HS-5 (cell line): Measurements from ENCODE around the gene HELB.
"Not testable (repeated sequence)": the region's sequence is repeated elsewhere in the genome, so short reads cannot be mapped to it uniquely, and the experiment has no call there.

Experiments used
- DNase-seq: peaks from one replicate; pipeline ENCODE4 v3.0.0-alpha.2; 2012; ENCODE audit warnings: low read depth

HELB gene

DNA sequence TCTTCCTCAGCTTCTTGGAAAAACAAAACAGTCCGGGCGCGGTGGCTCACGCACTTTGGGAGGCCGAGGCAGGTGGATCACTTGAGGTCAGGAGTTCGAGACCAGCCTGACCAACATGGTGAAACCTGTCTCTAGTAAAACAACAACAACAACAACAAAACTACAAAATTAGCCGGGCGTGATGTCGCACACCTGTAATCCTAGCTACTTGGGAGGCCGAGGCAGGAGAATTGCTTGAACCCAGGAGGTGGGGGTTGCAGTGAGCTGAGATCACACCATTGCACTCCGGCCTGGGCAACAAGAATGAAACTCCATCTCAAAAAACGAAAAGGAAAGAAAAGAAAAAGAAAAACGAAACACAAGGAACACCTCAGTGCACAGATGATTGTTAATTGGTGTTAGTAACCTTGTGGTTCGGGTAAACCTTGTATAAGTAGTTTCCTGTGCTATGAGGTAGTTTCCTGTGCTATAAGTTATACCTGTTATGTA, 1.1 kb downstream of the HELB start:
- DNase-seq: not testable (repeated sequence)

DNA sequence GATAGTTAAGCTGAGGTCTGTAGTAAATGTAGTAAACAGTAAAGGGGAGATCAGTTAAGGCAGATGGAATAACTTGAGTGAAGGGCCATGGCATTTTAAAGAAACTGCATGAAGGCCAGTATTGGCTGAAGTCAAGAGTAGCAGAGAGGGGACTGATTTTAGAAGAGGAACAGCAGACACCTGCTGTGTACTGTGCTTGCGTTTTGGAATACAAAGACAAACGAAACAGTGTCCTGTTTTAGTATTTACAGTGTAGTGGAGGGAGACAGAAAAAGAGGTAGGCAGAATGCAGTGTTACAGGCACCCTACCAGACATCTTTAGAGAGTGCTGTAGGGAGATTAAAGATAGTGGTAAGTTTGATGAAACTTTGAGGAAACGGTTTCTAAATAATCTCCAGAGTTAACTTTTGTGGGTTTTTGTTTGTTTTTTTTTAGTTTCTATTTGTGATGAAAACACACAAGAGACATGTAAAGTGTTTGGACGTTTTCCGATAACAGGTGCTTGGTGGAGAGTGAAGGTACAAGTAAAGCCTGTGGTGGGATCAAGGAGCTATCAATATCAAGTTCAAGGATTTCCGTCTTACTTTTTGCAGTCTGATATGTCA, 2.1 kb downstream of the HELB start:
- DNase-seq: no peak

DNA sequence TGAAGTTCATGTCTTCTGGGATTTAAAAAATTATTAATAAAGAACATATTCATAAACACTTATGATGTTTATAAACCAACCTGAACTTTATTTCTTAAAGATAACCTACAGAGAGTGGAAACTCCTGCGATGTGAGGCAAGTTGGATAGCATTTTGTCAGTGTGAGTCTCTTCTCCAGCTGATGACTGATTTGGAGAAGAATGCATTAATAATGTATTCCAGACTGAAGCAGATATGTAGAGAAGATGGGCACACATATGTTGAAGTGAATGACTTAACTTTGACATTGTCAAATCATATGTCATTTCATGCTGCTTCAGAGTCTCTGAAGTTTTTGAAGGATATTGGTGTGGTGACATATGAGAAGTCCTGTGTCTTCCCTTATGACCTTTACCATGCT, 7.3 kb downstream of the HELB start:
- DNase-seq: no peak

DNA sequence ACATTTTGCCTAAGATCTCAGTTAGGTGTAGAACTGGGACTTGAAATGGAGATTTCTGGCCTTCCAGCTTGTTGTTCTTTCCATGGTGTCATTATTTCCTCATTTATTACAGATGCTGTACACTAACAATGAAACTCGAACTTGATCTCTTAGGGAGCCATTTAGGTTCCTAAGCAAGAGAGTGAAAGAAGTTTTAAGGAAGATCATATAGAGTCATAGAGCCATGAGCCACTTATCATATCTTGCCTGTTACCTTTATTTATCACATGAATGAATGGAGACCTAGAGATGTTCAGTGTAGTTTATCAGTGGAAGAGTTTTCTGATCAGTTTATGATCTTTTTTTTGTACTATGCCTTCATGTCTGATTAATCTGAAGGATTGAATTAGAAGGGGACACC, 9.9 kb downstream of the HELB start:
- no peak for DNase-seq

DNA sequence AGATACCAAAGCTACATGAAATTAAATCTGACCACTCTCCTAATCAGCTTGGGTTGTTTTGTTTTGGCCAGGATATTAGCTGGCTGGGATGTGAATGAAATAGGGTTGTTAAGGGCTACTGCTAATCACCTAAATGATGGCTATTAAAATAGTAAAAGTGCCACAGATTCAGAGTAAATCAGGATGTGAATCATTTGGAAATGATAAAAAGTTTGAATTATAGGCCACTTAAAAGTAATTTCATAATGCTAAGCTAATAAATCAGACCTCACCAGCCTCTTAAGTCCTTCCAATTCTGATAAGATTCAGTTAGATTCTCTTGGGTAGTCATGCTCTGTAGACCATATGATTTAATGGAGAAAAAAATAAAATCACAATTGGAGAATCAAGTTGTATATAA, 12.0 kb downstream of the HELB start:
- no peak for DNase-seq

DNA sequence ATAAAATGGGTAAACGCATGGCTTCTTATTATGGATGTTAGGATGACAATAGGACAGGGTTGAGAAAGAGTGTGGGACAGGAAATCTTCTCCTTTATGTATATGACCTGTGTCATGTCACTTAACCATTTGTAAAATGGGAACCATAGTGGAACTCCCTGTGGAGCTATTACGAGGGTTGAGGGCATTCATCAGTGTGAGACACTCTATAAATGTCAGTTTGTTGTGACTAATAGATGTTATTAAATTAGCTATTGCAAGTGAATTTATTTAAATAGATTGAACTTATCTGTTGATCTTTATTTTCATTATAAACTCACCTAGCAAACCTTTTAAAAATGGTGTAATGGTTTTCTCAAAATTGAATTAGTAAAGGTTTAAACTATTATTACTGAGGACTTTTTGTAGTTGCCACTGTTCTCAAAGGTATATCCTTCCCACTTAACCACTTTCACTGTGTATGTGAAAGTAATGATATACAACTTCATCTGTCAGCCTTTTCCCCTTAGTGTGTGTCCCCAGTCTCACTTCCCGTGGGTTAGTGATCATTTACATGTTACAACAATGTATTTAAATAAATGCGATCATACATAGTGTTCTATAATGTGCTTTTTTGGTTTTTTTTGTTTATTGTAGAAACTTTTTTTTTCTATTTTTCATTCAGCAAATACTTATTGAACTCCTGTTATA, 17.1 kb downstream of the HELB start:
- DNase-seq: no peak

DNA sequence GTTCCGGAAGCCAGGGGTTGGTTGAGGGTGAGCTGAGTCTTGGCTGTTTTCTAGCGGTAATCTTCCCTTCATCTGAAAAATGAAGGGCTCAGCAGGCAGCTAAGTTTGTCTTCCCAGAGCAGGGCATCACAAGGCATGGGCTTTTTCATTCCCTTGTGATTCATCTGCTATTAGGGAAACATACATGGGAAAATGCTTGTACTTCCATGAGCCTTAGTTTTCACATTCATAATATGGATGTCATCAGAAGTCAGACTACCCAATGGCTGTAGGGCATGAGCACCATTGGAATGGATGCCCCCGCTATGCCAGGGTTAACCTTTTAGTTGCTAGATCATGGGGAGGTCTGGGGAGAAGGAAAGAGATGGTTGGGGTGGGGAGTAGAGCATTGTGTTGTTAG, 18.7 kb downstream of the HELB start:
- DNase-seq: no peak

DNA sequence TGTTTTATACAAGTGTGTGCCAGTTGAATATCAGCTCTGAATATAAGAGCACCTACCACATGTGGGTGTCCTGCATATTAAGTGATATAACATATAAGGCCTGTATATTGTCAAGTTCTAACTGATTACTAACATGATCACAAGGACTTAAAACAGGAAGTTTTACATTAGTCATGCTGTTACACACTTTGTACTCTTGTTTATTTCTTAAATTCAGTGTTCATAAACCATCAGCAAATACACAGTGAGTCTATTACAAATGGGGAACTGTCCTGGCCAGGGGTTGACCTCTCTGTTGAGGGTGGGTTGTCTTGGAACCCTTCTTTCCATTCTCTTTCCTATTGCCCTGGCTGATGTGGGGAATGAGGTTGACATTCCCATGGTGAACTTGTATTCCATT, 19.1 kb downstream of the HELB start:
- no peak for DNase-seq

DNA sequence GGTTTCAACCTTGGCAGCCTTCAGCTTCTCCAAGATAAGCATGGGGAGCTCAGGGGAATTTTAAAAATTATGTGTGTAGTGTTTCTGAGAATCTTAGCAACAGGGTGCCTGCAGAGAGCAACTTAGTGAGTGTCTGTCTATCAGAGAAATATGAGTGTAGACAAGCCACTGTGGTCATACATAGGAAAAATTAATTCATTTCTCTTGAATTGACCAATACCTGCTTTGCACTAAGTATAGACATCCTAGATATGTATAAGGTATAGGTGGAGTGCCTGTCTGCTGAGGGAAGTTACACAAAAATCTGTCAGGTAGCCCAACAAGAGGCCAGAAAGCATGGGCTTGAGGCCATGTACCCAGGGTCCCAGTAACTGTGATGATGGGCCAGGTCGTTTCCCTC, 20.7 kb downstream of the HELB start:
- DNase-seq: no peak

DNA sequence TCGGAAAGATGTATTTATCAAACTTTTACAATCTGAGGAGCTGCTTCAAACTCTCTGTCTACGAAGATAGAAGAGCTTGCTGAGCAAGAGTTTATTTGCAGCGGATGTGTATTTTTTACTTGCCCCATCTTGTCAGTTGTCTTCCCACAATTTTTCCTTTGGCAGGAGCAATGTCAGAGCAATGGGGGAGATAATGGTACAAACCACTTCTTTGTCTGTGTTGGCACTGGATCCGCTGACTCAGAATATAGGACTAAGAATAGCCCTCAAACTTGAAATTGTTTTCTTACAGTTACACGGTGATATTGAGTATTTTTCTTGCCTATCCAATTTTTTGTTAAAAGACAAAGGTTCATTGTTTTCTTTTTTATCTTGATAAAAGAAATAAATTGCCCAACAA, 27.6 kb downstream of the HELB start:
- DNase-seq: no peak

DNA sequence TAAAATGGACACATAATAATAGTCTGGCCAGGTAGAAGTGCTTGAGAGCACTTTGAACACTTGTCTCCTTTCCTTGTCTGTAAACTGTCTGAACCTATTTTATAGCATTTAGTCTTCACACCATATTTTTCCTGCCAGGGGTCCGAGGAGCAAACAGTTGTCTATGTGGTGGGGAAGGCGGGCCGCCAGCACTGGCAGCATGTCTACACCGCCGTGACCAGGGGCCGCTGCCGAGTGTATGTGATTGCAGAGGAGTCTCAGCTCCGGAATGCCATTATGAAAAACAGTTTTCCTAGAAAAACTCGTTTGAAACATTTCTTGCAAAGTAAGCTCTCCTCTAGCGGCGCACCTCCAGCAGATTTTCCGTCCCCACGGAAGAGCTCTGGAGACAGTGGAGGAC, 28.7 kb downstream of the HELB start:
- no peak for DNase-seq

DNA sequence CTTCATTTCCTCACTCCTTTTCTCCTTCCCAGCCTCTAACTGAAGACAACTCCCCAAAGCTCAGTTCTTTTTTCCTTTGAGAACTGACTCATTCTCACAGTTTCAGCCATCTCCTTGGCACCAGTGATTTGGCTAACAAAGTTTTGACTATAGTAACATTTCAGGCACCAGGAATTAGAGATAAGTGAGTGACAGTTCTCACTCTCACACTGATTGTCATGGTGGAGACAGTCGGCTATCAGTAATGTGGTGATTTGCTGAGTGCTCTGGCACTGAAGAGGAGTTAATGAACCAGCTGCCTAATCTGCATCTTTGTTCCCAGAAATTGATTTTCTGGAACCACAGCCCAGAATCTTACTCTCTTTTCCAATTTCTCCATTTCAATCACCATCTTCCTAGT, 29.5 kb downstream of the HELB start:
- DNase-seq: no peak

DNA sequence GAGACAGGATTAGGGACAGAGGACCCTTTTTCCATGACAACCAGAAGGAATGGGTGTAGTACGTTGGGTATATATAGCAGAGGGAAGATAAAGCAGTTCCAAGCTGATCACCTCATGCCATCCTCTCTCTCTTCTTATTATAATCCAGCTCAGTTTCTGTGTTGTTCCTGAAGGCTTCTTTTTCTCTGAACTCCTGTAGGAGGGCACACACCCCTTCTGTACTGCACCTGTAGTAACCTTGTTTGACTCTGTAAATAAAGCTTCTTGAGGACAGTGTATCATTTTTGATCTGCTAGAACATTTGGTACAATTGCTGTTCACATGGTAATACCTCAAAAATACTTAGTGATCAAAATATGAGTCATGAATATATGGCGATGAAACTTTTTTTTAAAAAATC, 33.5 kb downstream of the HELB start:
- no peak for DNase-seq

DNA sequence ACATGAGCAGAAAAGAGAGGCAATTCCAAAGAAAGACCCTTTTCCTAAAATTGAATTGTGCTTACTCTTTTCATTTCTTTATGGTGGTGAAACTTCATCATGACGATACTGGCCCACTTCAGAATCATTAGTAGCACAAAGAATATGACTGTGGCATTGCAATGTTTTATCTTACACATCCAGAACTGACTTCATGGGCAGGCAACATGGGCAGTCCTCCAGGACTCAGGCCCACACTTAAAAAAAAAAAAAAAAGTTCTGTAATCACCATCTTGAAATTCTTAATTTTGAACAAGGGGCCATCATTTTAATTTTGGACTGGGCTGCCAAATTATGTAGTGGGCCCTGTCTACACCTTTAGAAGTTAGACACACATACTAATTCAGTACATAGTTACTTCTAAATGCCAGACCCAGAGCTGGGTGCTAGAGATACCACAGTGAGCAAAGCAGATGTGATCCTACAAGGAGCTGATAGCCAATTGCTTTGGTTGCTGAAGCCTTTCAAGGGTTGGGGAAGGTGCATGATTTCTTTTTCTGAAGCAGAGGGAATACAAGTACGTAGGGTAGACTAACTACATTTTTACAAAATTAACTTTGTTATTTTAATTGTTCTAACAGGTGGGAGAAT, 35.2 kb downstream of the HELB start:
- DNase-seq: no peak

DNA sequence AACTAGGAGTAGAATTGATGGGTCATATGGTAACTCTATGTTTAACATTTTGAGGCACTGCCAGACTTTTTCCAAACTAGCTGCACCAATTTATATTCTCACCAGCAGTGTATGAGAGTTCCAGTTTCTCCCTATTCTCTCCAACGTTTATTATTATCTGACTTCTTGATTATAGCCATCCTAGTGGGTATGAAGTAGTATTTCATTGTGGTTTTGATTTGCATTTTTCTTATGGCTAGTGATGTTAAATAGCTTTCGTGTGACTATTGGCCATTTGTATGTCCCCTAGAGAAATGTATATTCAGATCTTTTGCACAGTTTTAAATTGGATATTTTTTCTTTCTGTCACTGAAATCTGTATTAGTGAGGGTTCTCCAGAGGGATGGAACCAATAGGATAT, 37.8 kb downstream of the HELB start:
- peak; percentile 19 for DNase-seq

DNA sequence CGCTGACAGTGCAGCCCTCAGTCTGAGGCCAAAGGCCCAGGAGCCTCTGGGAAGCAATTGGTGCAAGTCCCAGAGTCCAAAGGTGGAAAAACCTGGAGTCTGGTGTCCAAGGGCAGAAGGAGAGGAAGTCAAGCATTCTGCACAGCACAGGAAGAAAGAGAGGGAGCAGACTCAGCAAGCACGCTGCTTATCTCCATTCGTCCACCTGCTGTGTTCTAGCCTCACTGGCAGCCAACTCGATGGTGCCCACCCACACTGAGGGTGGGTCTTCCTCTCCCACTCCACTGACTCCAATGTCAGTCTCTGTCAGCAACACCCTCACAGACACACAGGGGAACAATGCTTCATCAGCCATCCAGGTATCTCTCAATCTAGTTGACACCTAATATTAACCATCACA, 38.8 kb downstream of the HELB start:
- DNase-seq: no peak

DNA sequence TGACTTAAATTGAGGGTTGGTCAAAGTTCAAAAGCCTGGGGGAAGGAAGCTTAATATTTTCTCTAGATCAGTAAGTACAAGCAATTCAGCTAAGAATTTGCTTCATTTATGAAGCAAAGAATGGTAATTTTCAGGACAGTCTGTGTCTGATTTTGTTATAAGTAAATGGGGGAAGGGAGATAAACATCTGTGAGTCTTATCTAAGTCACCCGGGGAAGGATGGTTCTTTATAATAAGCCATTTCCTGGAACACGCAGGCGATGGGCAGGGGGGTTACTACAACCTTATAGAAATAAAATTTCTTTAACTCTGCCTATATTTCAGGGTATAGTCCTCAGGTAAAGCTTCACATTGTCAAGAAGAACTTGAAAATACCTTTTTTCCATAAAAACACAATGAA, 42.9 kb downstream of the HELB start:
- DNase-seq: no peak

DNA sequence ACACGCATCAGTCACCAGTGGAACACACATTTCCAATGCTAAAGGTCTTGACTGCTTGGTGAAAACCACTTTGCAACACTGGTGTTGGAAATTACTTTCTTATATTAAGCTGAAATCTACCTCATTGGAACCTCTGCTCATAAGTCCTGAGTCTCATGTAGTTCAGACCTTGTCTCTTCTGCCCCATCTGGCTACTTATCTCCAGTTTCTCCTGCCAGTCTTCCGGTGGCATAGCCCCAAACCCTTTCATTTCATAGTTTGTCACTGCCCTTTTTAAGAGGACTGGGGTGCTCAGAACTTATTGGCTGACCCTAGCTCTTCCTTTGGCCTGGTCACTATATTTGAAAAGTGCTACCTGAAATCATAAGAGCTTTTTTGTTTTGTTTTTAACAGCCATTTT, 43.7 kb downstream of the HELB start:
- no peak for DNase-seq

DNA sequence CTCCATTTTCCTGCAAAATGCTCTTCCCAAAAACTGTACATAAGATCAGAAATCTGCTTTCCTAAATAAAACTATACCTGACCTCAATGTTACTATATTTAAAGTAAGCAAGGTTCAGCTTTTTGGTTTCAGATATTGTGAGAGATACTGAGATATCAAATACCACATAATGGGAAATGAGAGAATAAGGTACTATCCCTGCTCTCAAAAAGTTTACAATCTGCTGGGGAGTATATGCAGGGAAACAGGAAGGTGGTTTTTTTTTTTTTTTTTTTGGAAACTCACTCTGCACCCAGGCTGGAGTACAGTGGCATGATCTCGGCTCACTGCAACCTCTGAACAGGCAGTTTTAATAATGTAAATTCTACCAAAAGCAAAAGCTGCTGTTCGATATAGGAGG, 49.0 kb downstream of the HELB start:
- DNase-seq: no peak

DNA sequence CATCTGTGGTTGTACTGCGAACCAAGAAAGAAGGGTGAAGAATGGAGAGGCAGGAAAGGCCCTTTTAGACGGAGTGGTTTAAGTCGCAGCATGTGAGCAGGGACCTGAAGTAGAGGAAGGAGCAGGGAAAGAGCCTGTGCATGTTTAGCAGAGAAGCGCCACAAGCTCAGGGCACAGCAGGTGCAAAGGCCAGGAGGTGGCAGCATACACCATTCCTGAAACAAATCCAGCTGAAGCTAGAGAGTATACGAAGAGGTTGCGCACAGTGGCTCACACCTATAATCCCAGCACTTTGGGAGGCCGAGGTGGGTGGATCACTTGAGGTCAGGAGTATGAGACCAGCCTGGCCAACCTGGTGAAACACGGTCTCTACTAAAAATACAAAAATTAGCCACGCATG, 49.9 kb downstream of the HELB start:
- no peak for DNase-seq

DNA sequence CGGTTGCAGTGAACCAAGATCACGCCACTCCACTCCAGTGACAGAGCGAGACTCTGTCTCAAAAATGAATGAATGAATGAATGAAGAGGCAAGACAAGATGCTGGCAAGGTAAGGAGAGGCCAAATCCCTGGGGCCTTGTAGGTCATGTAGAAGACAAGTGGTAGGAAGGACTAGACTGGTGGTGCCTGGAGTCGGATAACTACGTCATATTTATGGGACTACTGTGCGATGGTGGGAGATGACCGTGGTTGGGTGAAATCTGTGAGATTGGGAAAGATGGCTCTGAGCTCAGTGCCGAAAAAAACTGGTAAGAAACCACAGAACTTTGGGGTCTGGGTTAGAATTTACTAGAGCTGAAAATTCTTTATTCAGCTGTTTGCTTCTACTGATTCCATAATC, 50.6 kb downstream of the HELB start:
- no peak for DNase-seq

DNA sequence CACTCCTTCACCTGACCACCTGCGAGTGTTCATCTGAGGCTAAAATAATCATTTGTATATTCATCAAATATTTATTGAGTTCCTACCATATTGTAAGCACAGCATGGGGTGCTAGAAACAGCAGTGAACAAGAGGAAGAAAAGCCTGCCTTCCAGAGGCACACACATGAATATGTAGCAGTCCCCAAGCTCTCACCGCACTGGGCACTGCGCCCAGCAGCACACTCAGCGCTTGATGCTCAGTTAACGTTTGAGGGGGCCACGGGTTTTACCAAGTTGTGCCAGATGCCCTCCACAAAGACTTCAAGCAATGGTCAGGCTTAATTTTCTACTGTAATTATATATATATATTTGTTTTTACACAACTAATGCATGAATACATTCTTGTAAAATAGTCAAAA, 52.0 kb downstream of the HELB start:
- no peak for DNase-seq

DNA sequence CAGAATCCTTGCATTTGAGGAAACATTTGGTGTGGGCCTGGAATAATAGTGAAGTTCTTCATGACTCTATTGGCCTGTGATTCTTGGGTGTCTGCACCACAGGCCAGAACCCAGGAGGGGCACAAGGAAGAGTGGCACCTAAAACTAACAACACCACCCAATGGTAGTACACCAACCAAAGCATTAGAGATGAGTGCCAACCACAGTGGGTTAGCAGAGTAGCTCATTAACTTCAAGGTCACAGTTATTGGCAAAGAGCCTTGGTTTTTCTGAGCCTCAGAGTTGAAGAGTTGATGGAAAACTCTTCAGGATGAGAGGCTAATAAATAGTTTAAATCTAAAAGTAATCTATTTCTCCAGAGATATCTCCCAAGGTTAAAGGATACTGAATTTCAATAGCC, 57.0 kb downstream of the HELB start:
- DNase-seq: no peak

DNA sequence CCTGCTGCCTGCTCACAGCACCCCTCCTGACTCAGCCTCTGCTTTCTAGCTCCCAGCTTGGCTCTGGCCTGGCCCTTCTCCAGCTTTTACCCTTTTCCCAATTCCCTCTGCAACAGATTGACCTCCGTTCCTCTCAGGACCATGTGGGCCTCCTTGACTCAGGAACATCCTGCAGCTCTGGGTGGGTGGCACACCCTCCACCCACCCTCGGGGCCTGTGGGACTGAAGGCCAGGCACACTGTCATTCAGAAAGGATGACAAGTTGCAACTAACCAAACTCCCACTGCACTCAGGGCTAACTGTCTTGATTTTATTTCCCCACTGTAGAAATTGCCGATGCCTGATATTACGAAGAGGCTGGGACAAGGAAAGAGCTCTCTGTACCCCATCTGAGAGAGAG, 59.4 kb downstream of the HELB start:
- DNase-seq: no peak
